Measurements from ENCODE around the gene TXNRD1.
"Not testable (repeated sequence)": the region's sequence is repeated elsewhere in the genome, so short reads cannot be mapped to it uniquely, and the experiment has no call there.

Gene TXNRD1

DNA sequence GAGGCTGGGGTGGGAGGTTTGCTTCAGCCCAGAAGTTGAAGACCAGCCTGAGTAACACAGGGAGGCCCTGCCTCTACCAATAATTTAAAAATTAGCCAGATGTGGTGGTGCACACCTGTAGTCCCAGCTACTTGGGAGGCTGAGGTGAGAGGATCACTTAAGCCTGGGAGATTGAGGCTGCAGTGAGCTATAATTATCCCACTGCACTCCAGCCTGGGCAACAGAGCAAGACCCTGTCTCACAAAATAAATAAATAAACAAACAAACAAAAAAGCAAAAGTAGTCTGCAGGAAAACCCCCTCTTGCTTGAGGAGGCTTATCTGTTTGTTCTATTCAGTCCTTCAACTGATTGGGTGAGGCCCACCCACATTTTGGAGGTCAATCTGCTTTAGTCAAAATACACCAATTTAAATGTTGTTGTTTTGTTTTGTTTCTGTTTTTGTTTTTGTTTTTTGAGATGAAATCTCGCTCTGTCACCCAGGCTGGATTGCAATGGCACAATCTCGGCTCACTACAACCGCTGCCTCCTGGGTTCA is 24.9 kb upstream of the TXNRD1 start:
- no peak for DNase-seq (ENCODE audit: low read depth)

DNA sequence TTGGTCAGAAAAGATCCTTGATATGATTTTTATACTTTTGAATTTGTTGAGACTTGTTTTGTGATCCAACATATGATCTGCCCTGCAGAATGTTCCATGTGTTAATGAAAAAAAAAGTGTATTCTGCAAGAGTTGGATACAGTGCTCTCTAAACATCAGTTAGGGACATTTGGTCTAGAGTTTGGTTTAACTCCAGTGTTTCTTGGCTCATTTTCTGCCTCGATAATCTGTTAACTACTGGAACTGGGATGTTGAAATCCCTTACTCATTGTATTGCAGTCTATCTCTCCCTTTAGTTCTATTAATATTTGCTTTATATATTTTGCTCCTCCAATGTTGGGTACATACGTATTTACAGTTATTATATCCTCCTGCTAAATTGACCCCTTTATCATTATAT is 18.3 kb upstream of the TXNRD1 start:
- DNase-seq (ENCODE audit: low read depth): no peak

DNA sequence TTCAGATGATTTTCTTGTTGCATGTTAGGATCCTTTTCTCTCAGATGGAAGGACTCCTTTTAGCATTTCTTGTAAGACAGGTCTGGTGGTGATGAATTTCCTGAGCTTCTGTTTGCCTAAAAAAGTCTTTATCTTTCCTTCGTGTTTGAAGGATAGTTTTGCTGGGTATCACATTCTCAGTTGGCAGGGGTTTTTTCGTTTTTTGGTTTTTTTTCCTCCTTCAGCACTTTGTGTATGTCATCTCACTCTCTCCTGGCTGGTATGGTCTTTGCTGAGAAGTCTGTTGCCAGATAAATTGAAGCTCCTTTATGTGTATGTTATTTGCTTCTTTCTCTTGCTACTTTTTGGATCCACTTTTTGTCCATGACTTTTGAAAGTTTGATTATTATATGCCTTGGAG is 15.6 kb upstream of the TXNRD1 start:
- DNase-seq (ENCODE audit: low read depth): no peak

GRCh38 chr12:104201238-104202001 is 14.2 kb upstream of the TXNRD1 start:
- DNase-seq (ENCODE audit: low read depth): peak; percentile 8

- DNase-seq (ENCODE audit: low read depth): no peak
Observed at GRCh38 chr12:104204690-104205480, 10.7 kb upstream of the TXNRD1 start.

DNA sequence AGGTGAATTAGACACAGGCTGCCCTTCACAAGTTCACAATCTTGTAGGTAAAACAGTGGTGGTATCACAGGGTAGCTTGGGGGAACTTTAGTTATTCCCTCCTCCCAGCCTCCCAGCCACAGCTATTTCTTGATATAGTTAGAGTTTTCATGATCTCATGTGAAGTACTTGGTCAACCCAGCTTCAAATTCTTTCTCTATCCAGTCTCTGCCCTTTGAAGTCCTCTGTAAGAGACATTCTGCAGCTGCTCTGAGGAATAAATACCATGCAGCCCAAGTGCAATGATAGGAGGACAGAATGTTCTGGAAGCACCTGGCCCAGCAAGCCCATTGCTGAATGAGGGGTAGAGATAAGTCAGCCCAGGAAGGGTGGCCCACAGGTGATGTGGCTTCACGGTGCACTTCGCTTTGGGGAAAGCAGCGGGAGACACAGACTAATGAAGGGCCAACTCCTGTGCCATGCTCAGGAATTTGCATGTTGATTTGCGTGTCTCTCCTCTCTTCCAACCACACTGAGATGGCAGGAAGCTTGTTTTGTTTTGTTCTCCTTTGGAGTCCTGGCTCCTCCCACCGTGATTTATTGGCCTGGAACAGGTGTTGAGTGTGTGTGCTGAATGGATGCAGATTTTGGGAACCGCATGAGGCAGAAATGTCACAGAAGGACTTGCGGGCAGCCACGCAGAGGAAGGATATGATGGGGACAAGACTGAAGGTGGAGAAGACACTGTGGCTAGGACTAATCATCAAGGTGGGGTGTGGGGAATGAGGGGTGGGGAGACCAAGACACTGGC is 8.0 kb upstream of the TXNRD1 start:
- DNase-seq (ENCODE audit: low read depth): no peak

DNA sequence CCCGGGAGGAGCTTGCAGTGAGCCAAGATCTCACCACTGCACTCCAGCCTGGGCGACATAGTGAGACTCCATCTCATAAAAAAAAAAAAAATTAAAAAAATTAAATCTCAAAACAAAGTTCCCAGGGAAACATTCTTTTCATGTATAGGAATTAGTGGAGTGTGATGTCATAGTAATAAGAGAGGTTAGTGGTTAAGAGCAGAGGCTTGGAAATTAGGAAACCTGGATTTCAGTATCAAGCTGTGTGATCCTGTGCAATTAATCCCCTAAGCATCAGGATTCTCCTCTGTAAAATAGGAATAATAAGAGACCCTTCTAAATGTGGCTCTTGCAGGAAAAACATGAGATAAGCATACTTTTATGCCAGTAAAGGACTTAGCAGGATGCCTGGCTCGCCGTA is 3.1 kb upstream of the TXNRD1 start:
- no peak for DNase-seq (ENCODE audit: low read depth)

- DNase-seq (ENCODE audit: low read depth): no peak
Observed at GRCh38 chr12:104213952-104214351, 1.6 kb upstream of the TXNRD1 start.

- no peak for DNase-seq (ENCODE audit: low read depth)
Observed at GRCh38 chr12:104216521-104216924, 944 bp downstream of the TXNRD1 start.

GRCh38 chr12:104218506-104218905 is 2.9 kb downstream of the TXNRD1 start:
- DNase-seq (ENCODE audit: low read depth): not testable (repeated sequence)

GRCh38 chr12:104218935-104219334 is 3.4 kb downstream of the TXNRD1 start:
- no peak for DNase-seq (ENCODE audit: low read depth)

GRCh38 chr12:104219361-104219892 is 3.8 kb downstream of the TXNRD1 start:
- DNase-seq (ENCODE audit: low read depth): no peak

- peak; percentile 56 for DNase-seq (ENCODE audit: low read depth)
Observed at GRCh38 chr12:104219908-104220404, 4.4 kb downstream of the TXNRD1 start.

- DNase-seq (ENCODE audit: low read depth): no peak
Observed at GRCh38 chr12:104220931-104221330, 5.4 kb downstream of the TXNRD1 start.

DNA sequence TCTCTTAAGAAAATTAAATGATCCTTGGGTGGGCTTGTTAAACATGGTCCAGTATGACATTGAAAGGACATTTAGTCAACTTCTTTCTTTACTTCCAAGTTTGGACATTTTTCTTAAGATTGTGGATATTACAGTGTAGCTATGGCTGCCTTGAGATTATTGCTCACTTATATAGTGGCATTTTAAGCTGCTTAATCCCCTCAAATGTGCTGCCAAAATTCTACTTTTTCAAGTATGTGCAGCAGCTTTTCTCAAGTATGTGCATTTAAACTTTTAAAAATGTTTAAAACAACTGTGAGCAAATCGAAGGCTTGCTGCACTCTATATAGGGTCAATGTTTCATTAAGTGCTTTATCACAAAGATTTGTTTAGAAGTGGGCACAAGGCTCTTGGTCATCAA is 7.4 kb downstream of the TXNRD1 start:
- DNase-seq (ENCODE audit: low read depth): no peak

- DNase-seq (ENCODE audit: low read depth): no peak
Observed at GRCh38 chr12:104223712-104224111, 8.1 kb downstream of the TXNRD1 start.

- no peak for DNase-seq (ENCODE audit: low read depth)
Observed at GRCh38 chr12:104226672-104227071, 11.1 kb downstream of the TXNRD1 start.

DNA sequence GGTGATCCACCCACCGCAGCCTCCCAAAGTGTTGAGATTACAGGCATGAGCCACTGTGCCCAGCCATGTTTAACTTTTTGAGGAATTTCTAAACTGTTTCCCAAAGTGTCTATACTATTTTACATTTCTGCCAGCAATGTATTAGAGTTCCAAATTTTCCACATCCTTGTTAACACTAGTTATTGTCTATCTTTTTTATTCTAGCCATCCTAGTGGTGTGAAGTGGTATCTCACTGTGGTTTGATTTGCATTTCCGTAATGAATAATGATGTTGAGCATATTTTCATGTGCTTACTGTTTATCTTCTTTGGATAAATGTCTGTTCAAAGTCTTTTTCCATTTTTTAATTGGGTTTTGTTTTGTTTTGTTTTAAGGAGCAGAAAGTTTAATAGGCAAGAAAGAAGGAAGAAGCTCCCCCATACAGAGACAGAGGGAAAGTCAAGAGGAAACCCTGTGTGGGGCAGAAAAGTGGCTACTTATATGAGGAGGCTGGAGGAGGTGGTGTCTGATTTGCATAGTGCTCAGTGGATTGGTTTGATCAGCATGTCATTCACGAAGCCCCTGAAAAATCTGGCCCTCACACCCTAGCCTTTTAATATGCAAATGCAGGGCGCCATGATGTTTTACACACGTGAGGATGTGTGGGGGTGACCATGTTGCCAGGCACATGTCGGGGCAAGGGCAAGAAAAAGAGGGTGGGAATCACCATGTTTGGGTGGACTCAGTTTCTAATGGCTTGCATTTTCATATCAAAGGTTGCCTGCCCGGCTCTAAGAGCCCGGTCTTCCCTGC is 14.9 kb downstream of the TXNRD1 start:
- DNase-seq (ENCODE audit: low read depth): no peak

GRCh38 chr12:104232609-104233280 is 17.2 kb downstream of the TXNRD1 start:
- DNase-seq (ENCODE audit: low read depth): no peak

DNA sequence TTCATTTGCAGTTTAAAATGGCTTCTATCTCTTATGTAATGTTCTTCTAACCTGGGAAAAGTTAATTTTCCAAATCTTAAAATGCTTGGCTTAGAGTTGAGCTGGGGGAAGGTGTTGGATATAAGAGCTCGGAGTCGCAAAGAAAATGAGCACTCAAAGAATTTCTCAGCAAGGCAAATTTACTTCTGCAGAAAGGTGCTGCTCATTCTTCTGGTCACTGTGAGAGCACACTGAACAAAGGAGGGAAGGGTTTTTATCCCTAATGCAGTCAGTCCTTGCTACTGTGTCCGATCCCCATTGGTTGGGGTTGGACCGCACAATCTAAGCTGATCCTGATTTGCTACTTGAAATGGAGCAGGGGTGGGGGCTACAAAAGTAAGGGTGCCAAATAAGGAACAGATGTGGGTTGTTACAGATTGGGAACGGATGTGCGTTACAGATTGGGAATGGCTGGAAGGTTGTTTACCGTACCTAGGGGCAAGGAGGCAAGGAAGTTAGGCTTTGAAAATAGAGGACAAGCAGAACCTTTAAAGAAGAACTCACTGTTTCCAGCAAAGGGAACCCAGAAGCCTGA is 19.4 kb downstream of the TXNRD1 start:
- DNase-seq (ENCODE audit: low read depth): no peak

Measured in T-helper 22 cell (primary cell).